Suprapubic skin (tissue), 3 donors: ENCODE measurements around the gene TMEM225.

Experiments used
- CTCF ChIP-seq, 2 donors: fragments of 200-600 bp in 1 of 2; fragments of 450-650 bp in 1 of 2; sonication (generic) in 1 of 2; IDR thresholded peaks; one replicate each; pipeline ENCODE4 v1.5.1; 2016 to 2019; ENCODE audit warnings: antibody characterized with exemption in 2 of 2, mild to moderate bottlenecking in 1 of 2, moderate library complexity in 1 of 2
- POLR2AphosphoS5 ChIP-seq, 3 donors: sonication (generic); formaldehyde crosslinking; IDR thresholded peaks; one replicate each; pipeline ENCODE4 v1.6.1; 2017; ENCODE audit warnings: antibody characterized with exemption in 3 of 3

DNA sequence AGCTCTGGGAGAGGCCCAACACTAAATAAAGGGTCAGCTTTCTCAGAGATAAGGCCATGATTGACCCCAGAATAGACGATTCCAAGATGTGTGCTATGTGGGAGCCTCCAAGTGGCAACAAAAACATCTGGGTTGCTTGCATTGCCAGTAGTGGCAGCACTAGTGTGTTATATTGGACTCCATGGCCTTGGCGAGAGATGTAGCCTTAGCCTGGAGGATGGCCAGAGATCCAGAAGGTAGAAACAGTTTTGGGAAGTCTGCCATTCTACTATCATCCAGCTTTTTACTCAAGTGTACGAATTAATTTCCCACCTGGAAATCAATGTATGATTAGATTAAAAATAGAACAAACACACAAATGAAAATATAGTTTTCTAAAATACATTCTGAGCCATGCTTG is 19.5 kb upstream of the TMEM225 start:
- TF ChIP-seq POLR2AphosphoS5 (IDR thresholded peaks at IDR 0.05) (no peak), CTCF (IDR thresholded peaks at IDR 0.05) (no peak)
